Panc1 (cell line): Measurements from ENCODE around the gene PCF11. TPM values are rescaled to one million over a fixed set of nuclear protein-coding genes. Genes with fewer than 3 reads are reported as not detected.
A peak's percentile ranks its signal among the peaks of the same experiment; 100 is the strongest.

ENCODE experiments used
- ATAC-seq: fragments of 200-7000 bp; cut with Tn5 transposase; 2 replicates; pipeline ENCODE4 v1.9.1; 2020; ENCODE audit warnings: mild to moderate bottlenecking, moderate library complexity
- BruUV-seq: library from RNA; stranded (reverse); fragments of 400-500 nt; replicated peaks from 2 replicates; lab custom pipeline; 2021; lab: Mats Ljungman, UMichigan
- CTCF ChIA-PET: fragments of 300-600 bp; sonication (Branson Sonifier 250); formaldehyde crosslinking; loops from one replicate; lab custom pipeline; 2022; ENCODE audit warnings: antibody characterized with exemption; lab: Charles Lee
- POLR2A ChIA-PET: fragments of 300-600 bp; sonication (Branson Sonifier 250); formaldehyde crosslinking; loops from one replicate; lab custom pipeline; 2022; ENCODE audit warnings: antibody characterized with exemption; lab: Charles Lee
- DNase-seq: peaks from one replicate; pipeline ENCODE4 v3.0.0-alpha.2; 2010; ENCODE audit warnings: low read depth, low spot score
- H3K27ac ChIP-seq: 2 replicates; pipeline ENCODE4 v1.5.1; 2011; ENCODE audit warnings: mild to moderate bottlenecking, low read length, inconsistent platforms
- H3K27me3 ChIP-seq: fragments of 200-500 bp; sonication (Bioruptor generic); 2 replicates; pipeline ENCODE4 v1.6.0; 2014; ENCODE audit warnings: low read length, inconsistent platforms; ENCODE audit not compliant: control insufficient read depth, insufficient read depth
- H3K36me3 ChIP-seq: fragments of 200-500 bp; sonication (Bioruptor generic); 2 replicates; pipeline ENCODE4 v1.5.1; 2014; ENCODE audit warnings: inconsistent platforms, mild to moderate bottlenecking, low read length, moderate library complexity; ENCODE audit not compliant: control insufficient read depth, insufficient read depth
- H3K4me1 ChIP-seq: 2 replicates; pipeline ENCODE4 v1.5.1; 2011; ENCODE audit warnings: inconsistent platforms, mild to moderate bottlenecking, low read length, moderate library complexity; ENCODE audit not compliant: control insufficient read depth, insufficient read depth
- H3K4me3 ChIP-seq, 2 experiments: 2 replicates each; pipeline ENCODE4 v1.5.1; 2011 to 2012; ENCODE audit warnings: low read depth in 2 of 2, low read length in 2 of 2, mild to moderate bottlenecking in 2 of 2, inconsistent platforms in 1 of 2, moderate library complexity in 1 of 2
- H3K9me3 ChIP-seq: fragments of 200-500 bp; sonication (Bioruptor generic); 2 replicates; pipeline ENCODE4 v1.5.1; 2014; ENCODE audit warnings: low read depth, mild to moderate bottlenecking, inconsistent platforms, low read length, moderate library complexity; ENCODE audit not compliant: control insufficient read depth, insufficient read depth
- POLR2AphosphoS5 ChIP-seq: IDR thresholded peaks from 2 replicates; pipeline ENCODE4 v1.6.1; 2012; ENCODE audit warnings: mild to moderate bottlenecking, low read depth, low read length, moderate library complexity
- SIN3A ChIP-seq: IDR thresholded peaks from 2 replicates; pipeline ENCODE4 v1.6.1; 2012; ENCODE audit warnings: low read depth, mild to moderate bottlenecking, low read length, moderate library complexity, borderline replicate concordance; ENCODE audit not compliant: insufficient read depth
- TCF7L2 ChIP-seq: IDR thresholded peaks from 2 replicates; pipeline ENCODE4 v1.6.1; 2011; ENCODE audit warnings: mild to moderate bottlenecking, low read depth, low read length, inconsistent platforms
- in situ Hi-C: cut with HindIII; loops from 2 replicates; pipeline ENCODE4 v1.10.0; 2016; ENCODE audit warnings: low sequenced_read_pairs, low pct_unique_long_range_greater_than_20kb
- intact Hi-C: fragments of 100-400 bp; cut with micrococcal nuclease; formaldehyde crosslinking; loops from one replicate; pipeline ENCODE4 v1.10.0; 2022; ENCODE audit not compliant: unreplicated experiment
- total RNA-seq: library from RNA; stranded (reverse); gene quantifications from one replicate; pipeline ENCODE4 v1.2.1, GENCODE V29; 2021; ENCODE audit not compliant: unreplicated experiment
- TF ChIP-seq, protein P1 (sequence below), 2 experiments: IDR thresholded peaks; 2 replicates each; pipeline ENCODE4 v1.6.1; 2011 to 2012; ENCODE audit warnings: low read depth in 2 of 2, control low read depth in 1 of 2, low read length in 1 of 2, mild to moderate bottlenecking in 1 of 2, moderate library complexity in 1 of 2; ENCODE audit not compliant: insufficient read depth in 1 of 2
- TF ChIP-seq, protein P2 (sequence below): fragments of 450-650 bp; IDR thresholded peaks from 2 replicates; pipeline ENCODE4 v1.5.1; 2017; ENCODE audit warnings: mild to moderate bottlenecking

The PCF11 gene
- total RNA-seq, 1 experiment from 2014 or later, result 56.6 TPM

DNA sequence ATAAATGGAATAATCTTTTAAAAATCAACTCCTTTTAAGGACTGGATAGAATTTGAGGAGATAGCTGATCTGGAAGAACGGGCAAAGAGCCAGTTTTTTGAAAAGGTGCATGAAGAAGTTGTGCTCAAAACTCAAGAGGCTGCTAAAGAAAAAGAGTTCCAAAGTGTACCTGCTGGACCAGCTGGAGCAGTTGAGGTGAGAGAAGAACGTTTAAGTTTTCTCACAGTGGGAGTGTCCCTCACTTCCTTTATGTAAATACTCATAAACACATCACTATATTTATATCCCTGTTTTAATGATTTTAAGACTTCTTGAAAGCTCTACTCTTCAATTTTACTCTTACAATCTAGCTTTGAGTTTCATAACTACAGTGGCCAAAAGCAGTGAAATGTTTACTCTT lies 24.9 kb downstream of the PCF11 start:
- H3K27ac ChIP-seq, result no peak overlapping the region
- peaks cover 57% of the 10 kb centered on the region for H3K36me3 ChIP-seq
- in situ Hi-C loops, result no loop called here
- ATAC-seq (no peak), DNase-seq (no peak)
- intact Hi-C loops, result no loop called here
- H3K4me1 ChIP-seq, result no peaks in the 10 kb centered on the region
- no peaks in the 10 kb centered on the region for H3K27me3 ChIP-seq
- BruUV-seq, result no TSS peak
- H3K9me3 ChIP-seq, result no peaks in the 10 kb centered on the region
- no peak overlapping the region for H3K4me3 ChIP-seq
- TF ChIP-seq, protein P1, sequence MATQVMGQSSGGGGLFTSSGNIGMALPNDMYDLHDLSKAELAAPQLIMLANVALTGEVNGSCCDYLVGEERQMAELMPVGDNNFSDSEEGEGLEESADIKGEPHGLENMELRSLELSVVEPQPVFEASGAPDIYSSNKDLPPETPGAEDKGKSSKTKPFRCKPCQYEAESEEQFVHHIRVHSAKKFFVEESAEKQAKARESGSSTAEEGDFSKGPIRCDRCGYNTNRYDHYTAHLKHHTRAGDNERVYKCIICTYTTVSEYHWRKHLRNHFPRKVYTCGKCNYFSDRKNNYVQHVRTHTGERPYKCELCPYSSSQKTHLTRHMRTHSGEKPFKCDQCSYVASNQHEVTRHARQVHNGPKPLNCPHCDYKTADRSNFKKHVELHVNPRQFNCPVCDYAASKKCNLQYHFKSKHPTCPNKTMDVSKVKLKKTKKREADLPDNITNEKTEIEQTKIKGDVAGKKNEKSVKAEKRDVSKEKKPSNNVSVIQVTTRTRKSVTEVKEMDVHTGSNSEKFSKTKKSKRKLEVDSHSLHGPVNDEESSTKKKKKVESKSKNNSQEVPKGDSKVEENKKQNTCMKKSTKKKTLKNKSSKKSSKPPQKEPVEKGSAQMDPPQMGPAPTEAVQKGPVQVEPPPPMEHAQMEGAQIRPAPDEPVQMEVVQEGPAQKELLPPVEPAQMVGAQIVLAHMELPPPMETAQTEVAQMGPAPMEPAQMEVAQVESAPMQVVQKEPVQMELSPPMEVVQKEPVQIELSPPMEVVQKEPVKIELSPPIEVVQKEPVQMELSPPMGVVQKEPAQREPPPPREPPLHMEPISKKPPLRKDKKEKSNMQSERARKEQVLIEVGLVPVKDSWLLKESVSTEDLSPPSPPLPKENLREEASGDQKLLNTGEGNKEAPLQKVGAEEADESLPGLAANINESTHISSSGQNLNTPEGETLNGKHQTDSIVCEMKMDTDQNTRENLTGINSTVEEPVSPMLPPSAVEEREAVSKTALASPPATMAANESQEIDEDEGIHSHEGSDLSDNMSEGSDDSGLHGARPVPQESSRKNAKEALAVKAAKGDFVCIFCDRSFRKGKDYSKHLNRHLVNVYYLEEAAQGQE (IDR thresholded peaks at IDR 0.05; ENCODE audit: insufficient read depth in 1 of 2, low read depth in 2 of 2, low read length in 1 of 2), result no peak
- TF ChIP-seq TCF7L2 (no peak), POLR2AphosphoS5 (no peak), SIN3A (no peak)
- TF ChIP-seq, protein P2, sequence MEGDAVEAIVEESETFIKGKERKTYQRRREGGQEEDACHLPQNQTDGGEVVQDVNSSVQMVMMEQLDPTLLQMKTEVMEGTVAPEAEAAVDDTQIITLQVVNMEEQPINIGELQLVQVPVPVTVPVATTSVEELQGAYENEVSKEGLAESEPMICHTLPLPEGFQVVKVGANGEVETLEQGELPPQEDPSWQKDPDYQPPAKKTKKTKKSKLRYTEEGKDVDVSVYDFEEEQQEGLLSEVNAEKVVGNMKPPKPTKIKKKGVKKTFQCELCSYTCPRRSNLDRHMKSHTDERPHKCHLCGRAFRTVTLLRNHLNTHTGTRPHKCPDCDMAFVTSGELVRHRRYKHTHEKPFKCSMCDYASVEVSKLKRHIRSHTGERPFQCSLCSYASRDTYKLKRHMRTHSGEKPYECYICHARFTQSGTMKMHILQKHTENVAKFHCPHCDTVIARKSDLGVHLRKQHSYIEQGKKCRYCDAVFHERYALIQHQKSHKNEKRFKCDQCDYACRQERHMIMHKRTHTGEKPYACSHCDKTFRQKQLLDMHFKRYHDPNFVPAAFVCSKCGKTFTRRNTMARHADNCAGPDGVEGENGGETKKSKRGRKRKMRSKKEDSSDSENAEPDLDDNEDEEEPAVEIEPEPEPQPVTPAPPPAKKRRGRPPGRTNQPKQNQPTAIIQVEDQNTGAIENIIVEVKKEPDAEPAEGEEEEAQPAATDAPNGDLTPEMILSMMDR, result no peak
- ChIA-PET CTCF (no interaction called here), POLR2A (interaction anchor here (0.6 to 0.7 kb wide), 2 partner anchors 9 to 183 kb away, joined by 3 to 5 read pairs; no protein-coding TSS in a partner anchor)

DNA sequence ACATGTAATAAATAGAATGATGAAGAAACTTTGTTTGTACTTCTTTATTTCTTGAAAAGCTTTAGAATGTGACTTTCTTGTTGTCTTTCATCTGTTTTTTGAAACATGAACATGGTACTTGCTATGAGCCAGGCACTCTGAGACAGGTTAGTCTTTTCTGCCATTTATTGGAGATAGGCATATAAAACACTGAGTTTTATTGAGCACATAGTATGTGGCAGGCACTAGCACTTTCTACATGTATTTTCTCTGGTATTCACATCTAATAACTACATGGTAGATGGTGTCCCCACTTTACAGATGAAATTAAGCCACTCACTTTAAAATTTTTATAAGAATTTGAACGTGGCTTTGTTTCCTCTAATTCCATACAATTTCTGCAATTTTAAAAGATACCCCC lies 28.8 kb downstream of the PCF11 start:
- BruUV-seq, result no TSS peak

More for the DNA sequence above, 28.8 kb downstream of the PCF11 start:
- ChIA-PET POLR2A (no interaction called here), CTCF (no interaction called here)
- no peaks in the 10 kb centered on the region for H3K9me3 ChIP-seq
- DNase-seq, result no peak
- TF ChIP-seq SIN3A (no peak), POLR2AphosphoS5 (peak; percentile 23; the same call in 1 of the 2 replicates), TCF7L2 (no peak)
- TF ChIP-seq, protein P1 (IDR thresholded peaks at IDR 0.05; ENCODE audit: insufficient read depth in 1 of 2, low read depth in 2 of 2, low read length in 1 of 2), result no peak
- TF ChIP-seq, protein P2, result no peak
- H3K4me3 ChIP-seq, result no peak overlapping the region
- intact Hi-C loops (no loop called here), in situ Hi-C loops (no loop called here)
- no peak overlapping the region for H3K27ac ChIP-seq
- peaks cover 46% of the 10 kb centered on the region for H3K36me3 ChIP-seq
- H3K27me3 ChIP-seq, result no peaks in the 10 kb centered on the region
- H3K4me1 ChIP-seq, result no peaks in the 10 kb centered on the region
- ATAC-seq, result no peak
